Ectodermal cell (in vitro differentiated cells): Measurements from ENCODE around the gene DIDO1.
A peak's percentile ranks its signal among the peaks of the same experiment; 100 is the strongest.

Source experiments
- H3K27ac ChIP-seq: 2 replicates; pipeline ENCODE4 v1.7.0; 2013; ENCODE audit warnings: mild to moderate bottlenecking, low read depth, low read length; ENCODE audit not compliant: insufficient read depth, poor library complexity, severe bottlenecking
- H3K27me3 ChIP-seq: 2 replicates; pipeline ENCODE4 v1.7.0; 2013; ENCODE audit warnings: mild to moderate bottlenecking, low read length; ENCODE audit not compliant: insufficient read depth, control insufficient read depth, poor library complexity, severe bottlenecking
- H3K36me3 ChIP-seq: one replicate; pipeline ENCODE4 v1.7.0; 2013; ENCODE audit warnings: low read length; ENCODE audit not compliant: control insufficient read depth, insufficient read depth
- H3K4me1 ChIP-seq: one replicate; pipeline ENCODE4 v1.7.0; 2013; ENCODE audit warnings: low read length; ENCODE audit not compliant: control insufficient read depth, insufficient read depth
- H3K4me3 ChIP-seq: 2 replicates; pipeline ENCODE4 v1.7.0; 2013; ENCODE audit warnings: low read depth, low read length, control low read depth; ENCODE audit not compliant: insufficient read depth
- H3K9me3 ChIP-seq: 2 replicates; pipeline ENCODE4 v1.7.0; 2013; ENCODE audit warnings: mild to moderate bottlenecking, low read length, moderate library complexity; ENCODE audit not compliant: control insufficient read depth
- WGBS, 2 experiments: methylation state at CpG; one replicate each; pipeline ENCODE4 v1.1.7; 2013; ENCODE audit warnings: missing lambda C conversion rate in 2 of 2; 5-methylcytosine and 5-hydroxymethylcytosine counted together

Gene DIDO1

GRCh38 chr20:62908971-62909791 is 17.1 kb downstream of the DIDO1 start:
- peaks cover 8% of the 10 kb centered on the region for H3K4me1 ChIP-seq
- no peaks in the 10 kb centered on the region for H3K27me3 ChIP-seq
- H3K27ac ChIP-seq = no peak overlapping the region
- WGBS, 2 experiments = 95 to 96% methylated on average over 18 of the region's 18 CpGs
- no peak overlapping the region for H3K4me3 ChIP-seq
- H3K9me3 ChIP-seq = no peaks in the 10 kb centered on the region
- H3K36me3 ChIP-seq = peaks cover 72% of the 10 kb centered on the region

DNA sequence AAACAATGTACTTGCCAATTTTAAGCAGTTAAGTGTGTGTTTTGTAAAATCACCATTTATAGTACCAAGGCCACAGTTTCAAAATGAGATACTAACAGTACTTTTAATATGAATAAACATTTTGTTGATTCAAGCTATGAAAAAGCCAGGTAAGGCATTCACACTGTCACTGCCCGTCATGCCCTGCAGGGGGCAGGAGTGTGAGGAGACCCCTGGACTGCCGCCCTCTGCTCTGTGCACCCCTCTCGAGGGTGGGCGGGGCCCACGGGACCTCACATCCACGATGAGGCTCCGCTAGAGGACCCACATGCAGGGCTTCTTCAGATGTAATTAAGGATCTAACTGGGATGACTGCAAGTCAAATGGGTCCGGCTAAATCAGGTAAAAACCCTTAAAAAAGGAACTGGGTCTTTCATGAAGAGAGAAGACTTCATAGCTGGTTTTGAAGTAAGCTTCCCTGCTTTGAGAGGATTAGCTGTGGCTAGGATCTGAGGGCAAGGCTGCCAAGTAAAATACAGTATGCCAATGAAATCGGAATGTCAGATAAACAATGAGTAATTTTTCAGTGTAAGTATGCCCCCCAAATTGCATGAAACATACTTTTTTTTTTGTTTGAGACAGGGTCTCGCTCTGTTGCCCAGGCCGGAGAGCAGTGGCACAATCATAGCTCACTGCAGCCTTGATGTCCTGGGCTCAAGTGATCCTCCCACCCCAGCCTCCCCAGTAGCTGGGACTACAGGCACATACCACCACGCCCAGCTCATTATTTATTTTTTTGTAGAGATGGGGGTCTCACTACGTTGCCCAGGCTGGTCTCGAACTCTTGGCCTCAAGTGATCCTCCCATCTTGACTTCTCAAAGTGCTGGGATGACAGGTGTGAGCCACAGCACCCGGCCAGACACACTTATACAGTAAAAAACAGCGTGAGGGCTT is 18.7 kb downstream of the DIDO1 start:
- 89 to 90% methylated on average over 16 of the region's 16 CpGs for WGBS, 2 experiments
- Histone ChIP-seq H3K36me3 (peaks cover 69% of the 10 kb centered on the region), H3K9me3 (no peaks in the 10 kb centered on the region), H3K27me3 (no peaks in the 10 kb centered on the region), H3K4me3 (no peak overlapping the region), H3K27ac (no peak overlapping the region), H3K4me1 (no peaks in the 10 kb centered on the region)

GRCh38 chr20:62906647-62907375 is 19.5 kb downstream of the DIDO1 start:
- Histone ChIP-seq H3K4me1 (no peaks in the 10 kb centered on the region), H3K27me3 (no peaks in the 10 kb centered on the region), H3K9me3 (no peaks in the 10 kb centered on the region), H3K4me3 (no peak overlapping the region), H3K27ac (no peak overlapping the region), H3K36me3 (peaks cover 74% of the 10 kb centered on the region)
- WGBS, 2 experiments = 94 to 96% methylated on average over 31 of the region's 31 CpGs

GRCh38 chr20:62906209-62906608 is 20.1 kb downstream of the DIDO1 start:
- Histone ChIP-seq H3K27ac (no peak overlapping the region), H3K4me3 (no peak overlapping the region), H3K36me3 (peaks cover 71% of the 10 kb centered on the region), H3K27me3 (no peaks in the 10 kb centered on the region), H3K9me3 (no peaks in the 10 kb centered on the region), H3K4me1 (no peaks in the 10 kb centered on the region)
- WGBS, 2 experiments = 95 to 96% methylated on average over 16 of the region's 16 CpGs

- 96% methylated on average over 17 of the region's 17 CpGs for WGBS, 2 experiments
- H3K36me3 ChIP-seq = peaks cover 65% of the 10 kb centered on the region
- no peak overlapping the region for H3K27ac ChIP-seq
These were observed 20.7 kb downstream of the DIDO1 start for GRCh38 chr20:62905536-62906117.

DNA sequence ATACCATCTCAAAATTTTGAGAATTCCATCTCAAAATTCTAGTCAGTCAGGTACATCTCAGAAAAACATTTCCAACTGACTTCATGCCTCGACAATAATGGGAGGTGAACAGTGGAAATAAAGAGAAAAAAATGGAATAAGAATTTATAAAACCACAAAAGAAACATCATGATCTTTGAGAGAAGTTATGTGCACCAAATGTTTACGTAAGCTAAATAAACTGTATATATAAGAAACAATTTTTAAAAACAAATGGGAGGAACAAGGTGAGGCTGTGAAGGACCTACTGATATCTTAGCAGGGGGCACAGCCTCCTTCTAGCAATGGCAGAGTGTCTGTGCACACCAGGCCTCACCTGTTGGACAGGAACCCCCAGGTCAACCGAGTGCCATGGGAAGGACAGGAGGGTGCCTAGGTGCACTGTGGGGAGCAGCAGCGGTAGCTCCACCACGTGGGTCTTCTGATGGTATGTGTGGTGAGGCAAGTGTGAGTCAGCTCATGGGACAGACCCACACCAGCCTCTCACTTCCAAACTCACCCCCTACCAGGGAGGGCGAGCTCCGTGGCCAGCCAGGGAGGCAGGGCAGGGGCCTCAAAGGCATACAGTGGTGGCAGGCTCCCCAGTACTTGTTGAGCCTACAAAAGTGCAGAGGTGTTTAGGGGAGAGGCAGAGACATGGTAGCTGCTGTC is 23.2 kb downstream of the DIDO1 start:
- Histone ChIP-seq H3K36me3 (peaks cover 41% of the 10 kb centered on the region), H3K27ac (no peak overlapping the region), H3K4me1 (peaks cover 19% of the 10 kb centered on the region), H3K9me3 (no peaks in the 10 kb centered on the region), H3K4me3 (no peak overlapping the region), H3K27me3 (no peaks in the 10 kb centered on the region)
- WGBS, 2 experiments = 93 to 100% methylated on average over 3 to 6 of the region's 7 CpGs

More at GRCh38 chr20:62905536-62906117, 20.7 kb downstream of the DIDO1 start:
- H3K4me1 ChIP-seq = no peaks in the 10 kb centered on the region
- H3K9me3 ChIP-seq = no peaks in the 10 kb centered on the region
- no peaks in the 10 kb centered on the region for H3K27me3 ChIP-seq
- H3K4me3 ChIP-seq = no peak overlapping the region

GRCh38 chr20:62901891-62902290 is 24.4 kb downstream of the DIDO1 start:
- H3K27me3 ChIP-seq = no peaks in the 10 kb centered on the region

DNA sequence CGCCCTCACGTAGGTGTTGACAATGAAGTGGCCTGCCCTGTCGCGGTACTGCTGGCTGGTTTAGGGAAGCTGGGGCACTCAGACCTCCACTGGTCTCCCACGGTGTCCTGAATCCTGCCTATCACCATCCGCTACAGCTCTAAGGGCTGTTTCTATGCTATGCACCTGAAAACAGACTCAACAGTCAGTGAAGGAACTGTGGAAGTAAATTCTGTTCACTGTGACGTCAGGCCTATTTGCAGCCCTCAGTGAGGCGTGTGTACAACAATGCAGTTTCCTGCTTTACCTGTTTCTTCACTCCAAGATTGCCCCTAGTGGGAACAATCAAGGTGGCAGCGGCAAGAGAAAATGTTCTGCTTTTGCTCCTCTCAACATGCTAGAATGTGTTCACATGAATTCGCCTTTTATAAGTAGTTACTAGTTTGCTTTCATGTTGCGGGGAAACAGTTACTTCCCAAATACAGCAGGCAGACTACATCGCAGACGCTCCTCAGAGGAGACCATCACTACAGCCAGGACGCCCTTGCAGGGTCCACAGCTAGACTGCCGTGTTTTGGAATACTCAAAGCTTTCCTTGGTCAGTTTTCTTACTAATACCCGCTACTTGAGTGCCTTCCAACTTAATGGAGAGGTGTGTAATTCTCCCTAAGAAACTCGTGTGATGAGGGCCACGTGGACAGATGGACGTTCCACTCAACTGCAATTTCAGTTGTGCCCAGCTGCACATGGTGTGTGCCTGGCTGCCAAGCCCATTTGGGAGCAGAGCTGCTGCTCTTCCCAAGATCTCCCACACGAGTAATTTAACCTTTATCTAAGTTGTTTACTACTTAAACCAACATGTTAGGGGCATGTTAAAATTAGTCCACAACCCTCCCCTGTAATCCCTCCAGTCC is 25.4 kb downstream of the DIDO1 start:
- H3K36me3 ChIP-seq = peaks cover 20% of the 10 kb centered on the region
- no peak overlapping the region for H3K4me3 ChIP-seq
- no peaks in the 10 kb centered on the region for H3K27me3 ChIP-seq
- H3K27ac ChIP-seq = peak overlapping the region; percentile 22
- H3K9me3 ChIP-seq = no peaks in the 10 kb centered on the region
- peaks cover 19% of the 10 kb centered on the region for H3K4me1 ChIP-seq
- 78 to 79% methylated on average over 20 of the region's 20 CpGs for WGBS, 2 experiments

More at GRCh38 chr20:62901891-62902290, 24.4 kb downstream of the DIDO1 start:
- Histone ChIP-seq H3K4me3 (no peak overlapping the region), H3K9me3 (no peaks in the 10 kb centered on the region), H3K36me3 (peaks cover 30% of the 10 kb centered on the region), H3K4me1 (peaks cover 19% of the 10 kb centered on the region), H3K27ac (no peak overlapping the region)
- WGBS, 2 experiments = 93 to 97% methylated on average over 11 of the region's 11 CpGs
